NCI-H82 (cell line): ENCODE results near the gene RASAL2.

Experiments
- DNase-seq: peaks from one replicate; lab custom pipeline; 2025; lab: John Stamatoyannopoulos, UW

Gene RASAL2

DNA sequence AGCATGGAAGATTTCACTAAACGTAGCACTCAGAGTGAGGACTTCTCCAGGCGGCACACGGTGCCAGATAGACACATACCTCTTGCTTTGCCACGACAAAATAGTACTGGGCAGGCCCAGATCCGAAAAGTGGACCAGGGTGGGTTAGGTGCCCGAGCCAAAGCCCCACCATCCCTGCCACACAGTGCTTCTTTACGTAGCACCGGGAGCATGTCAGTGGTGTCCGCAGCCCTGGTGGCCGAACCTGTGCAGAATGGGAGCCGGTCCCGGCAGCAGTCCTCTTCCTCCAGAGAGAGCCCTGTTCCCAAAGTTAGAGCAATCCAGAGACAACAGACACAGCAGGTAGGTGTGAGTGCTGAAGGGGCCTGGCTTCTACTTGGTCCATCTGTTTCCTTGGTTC, 364.3 kb downstream of the RASAL2 start:
- peak; percentile 36 for DNase-seq

DNA sequence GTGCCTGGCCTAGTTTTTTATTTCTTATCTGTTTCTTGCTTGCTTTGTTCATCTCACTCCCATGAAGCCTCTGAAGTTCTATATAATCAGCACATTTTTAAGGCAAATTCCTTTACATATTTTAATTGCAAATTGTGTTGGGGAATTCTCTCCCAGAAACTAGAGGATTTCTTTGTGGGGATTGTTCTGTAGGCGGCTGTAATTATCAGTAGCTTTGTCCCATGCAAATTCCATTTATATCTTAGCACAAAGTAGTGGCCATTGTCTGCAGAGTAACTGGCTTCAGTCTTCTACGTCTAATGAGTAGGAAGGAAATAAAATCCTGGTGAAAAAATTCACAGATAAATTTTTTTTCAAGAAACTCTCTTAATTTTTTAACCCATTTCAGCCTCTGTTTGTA, 367.2 kb downstream of the RASAL2 start:
- no peak for DNase-seq

DNA sequence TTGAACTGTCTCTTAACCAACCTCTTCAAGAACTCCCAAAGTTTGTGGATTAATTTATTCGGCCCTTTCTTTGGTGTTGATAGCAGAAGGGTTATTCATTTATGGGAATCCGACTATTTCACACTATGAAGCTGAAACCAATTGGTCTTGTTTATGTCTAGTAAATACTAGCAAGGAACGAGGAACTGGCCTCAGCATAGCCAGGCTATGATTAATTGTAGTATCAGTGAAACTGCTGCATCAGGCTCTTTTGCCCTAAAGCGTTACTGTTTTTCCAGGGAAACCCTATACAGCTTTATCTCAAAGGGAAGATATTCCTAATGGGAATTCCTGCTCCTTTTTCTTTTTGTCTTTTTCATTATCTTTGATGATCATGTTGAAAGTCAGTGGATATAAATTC, 367.8 kb downstream of the RASAL2 start:
- no peak for DNase-seq

DNA sequence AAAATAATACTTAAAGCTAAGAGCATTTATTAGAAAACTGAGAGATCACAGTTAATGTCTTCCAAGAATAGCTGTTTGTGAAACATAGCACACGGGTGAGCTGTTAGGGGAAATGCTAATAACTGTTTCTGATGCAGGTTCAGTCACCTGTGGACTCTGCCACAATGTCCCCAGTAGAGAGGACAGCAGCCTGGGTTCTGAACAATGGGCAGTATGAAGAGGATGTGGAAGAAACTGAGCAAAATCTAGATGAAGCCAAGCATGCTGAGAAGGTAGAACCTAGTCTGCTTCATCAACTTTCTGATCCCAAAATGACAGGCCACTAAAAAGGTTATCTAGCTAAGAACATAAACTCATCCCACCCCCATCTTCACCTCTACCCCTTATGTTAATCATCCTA, 370.2 kb downstream of the RASAL2 start:
- DNase-seq = no peak

DNA sequence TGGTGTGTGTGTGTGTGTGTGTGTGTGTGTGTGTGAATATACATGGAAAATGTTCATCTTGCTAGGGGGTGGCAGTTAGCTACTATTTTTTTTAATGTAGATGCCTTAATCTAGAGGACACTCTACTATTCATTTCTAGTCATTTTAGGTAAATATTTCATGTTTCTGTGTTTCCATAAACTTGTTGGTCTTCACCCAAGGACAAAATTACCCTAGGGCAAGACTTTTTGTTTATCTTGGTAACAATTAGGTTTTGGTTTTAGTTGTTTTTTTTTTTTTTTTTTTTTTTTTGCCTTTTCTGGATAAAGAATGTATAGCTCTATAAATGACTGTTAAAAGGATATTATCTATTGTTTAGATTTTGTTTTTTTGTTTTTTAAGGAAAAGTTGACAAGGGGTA, 370.7 kb downstream of the RASAL2 start:
- no peak for DNase-seq

DNA sequence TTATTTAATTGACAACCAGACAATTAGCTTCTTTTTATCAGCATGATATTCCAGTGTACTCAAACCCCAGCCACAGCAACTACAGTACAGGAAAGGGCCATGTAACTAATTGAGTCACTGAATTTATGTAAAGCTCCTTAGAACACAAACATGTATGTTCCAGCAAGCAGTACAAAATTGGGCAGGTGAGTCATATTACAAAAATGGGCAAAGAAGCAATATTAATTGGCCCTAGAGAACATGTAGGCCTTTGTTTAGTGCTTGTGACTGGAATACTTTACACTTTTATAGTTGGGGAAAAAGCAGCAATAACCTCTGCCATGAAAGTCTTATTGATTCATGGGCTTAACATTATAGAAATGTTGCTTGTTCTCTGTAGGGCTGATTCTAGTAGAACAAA, 371.1 kb downstream of the RASAL2 start:
- DNase-seq = no peak

DNA sequence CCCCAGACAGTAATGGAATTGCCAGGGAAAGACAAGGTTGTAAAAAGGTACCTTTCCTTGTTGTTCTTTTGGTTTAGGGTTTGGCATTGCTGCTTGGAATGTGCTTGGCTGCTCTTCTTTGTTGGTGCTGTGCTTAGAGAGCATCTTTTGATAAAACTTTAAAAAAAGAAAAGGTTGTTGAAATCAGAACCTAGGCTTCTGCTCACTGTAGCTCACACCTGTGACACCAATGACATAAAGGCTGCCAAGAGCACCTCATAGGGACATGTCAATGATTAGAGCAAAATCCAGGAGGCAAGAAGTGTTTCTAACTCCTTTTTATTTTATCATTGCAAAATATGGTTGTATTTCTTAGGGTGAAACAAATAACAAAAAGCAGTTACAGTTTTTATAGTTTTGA, 373.9 kb downstream of the RASAL2 start:
- DNase-seq = no peak

DNA sequence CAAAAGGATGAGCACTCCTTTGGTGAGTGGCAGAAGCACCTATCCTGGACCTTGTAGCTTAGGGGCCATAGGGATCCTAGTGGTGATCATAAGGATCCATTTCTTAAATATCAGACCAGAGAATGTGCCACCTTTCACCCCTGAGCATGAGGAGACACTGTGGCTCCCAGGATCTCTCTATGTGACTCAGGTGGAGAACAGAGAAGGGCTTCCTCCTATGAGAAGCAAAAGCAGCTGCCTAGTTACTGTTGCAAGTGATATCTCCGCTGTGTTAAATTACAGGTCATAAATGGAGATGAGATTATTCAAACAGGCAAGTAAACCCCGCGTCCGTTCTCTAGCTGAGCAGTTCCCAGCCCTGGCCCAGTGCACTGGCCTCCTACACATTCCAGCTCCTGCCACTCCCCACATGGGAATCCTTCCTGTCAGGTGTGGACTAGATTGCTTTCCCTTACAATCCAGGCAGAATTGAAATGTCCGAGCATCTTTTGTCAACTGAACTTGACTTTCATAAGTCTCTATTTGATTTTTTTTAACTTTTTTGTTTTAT, 376.6 kb downstream of the RASAL2 start:
- no peak for DNase-seq

DNA sequence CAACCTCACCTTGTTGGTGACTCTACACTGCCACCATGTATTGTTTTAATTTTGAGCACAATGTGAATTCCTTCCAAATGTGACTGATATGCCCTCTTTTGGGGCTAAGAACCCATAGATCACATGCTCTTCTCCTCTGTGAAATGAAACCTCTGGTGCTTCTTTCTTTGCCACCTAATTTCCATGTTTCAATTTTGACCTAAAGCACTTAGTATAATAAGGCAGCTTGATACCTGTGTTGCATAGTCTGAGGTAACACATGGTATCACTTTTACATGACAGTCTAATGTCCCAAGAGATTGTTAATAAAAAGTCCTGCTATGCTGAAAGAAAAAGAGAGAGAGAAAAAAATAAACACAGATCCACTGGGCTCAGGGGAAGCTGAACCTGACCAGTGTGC, 378.6 kb downstream of the RASAL2 start:
- no peak for DNase-seq

DNA sequence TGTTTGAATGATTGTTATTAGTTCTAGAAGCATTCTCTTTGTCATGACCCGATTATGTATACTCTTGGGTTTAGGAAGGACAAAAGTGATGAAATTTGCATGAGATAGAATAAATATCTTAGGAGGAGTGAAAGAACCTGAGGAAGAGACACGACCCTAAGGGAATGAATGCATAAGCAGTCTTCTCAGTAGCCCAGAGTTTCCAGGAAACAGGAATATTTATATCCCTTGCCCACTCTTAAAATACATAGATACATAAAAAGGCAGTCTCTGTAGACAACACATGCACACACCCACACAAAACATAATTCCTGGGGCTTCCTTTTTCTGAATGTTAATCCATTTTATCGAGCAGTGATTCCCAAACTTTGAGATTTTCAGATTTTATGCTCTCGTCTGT, 383.5 kb downstream of the RASAL2 start:
- no peak for DNase-seq

DNA sequence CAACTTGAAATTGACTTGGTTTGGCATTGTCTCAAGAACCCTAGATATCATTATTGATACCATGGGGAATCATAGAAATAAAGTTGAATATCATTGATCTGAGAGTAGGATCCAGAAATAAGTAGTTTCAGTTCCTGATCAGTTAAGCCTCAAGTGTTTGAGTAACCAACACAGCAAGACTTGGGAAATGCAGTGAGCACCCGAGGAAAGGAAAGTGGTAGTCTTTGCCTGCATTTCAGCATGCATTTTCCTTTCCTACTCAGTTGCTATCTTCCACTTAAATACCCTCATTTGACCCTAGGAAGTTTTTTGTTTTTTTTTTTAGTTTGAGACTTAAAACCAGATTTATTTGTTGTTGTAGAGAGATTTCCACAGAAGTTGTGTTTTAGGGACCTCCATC, 383.9 kb downstream of the RASAL2 start:
- no peak for DNase-seq

DNA sequence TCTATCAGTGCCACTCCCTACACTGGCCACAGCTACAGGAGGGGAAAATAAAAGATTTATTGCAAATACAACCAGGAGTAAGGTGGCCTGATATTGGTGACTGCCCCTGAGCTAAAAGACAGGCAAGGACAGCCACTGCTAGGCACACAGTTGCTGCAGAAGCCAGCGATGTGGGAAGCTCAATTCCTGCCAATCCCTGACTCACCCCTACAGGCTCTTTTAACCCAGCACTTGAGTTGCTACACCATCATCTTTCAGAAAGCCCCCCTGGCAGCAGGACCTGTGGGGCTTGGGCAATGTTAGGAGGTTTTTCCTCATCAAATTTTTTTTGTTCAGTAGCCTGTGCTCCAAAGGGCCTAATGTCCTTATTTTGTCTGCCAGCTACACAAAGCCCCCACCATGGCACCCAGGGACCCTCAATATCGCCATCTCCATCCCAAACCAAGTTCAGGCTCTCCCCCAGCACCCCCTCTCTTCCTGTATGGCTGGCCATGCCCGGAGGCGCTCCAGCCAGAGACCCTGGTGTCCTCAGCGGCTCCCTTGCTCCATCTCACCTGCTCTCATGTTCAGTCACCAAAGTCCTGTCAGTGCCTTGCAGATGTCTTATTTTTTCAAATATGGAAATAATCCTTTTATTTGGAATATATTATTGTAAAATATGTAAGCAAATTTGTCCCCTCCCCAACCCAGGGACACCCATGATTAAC, 389.5 kb downstream of the RASAL2 start:
- no peak for DNase-seq

DNA sequence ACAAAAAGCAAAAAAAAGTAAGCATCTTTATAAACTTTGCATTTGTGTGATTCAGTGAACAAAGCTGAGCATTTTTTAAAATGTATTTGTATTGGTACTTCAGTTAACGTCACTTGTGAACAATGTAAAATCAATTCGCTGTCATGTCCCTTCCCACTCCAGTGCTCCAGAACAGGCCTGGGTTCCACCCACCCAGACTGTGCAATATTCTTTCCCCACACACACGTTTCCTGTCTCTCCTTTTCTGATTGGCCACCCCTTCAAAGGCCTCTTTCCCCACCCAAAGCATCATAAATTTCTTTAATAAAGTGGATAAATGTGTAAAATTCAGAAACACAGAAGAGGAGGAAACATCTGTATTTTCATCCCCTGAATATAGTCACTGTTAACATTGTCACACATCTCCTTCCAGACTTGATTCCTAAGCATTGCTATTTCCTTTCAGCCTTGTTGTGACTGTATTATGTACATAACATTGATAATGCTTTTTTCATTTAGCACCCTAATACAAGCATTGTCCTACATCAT, 390.9 kb downstream of the RASAL2 start:
- DNase-seq = no peak

DNA sequence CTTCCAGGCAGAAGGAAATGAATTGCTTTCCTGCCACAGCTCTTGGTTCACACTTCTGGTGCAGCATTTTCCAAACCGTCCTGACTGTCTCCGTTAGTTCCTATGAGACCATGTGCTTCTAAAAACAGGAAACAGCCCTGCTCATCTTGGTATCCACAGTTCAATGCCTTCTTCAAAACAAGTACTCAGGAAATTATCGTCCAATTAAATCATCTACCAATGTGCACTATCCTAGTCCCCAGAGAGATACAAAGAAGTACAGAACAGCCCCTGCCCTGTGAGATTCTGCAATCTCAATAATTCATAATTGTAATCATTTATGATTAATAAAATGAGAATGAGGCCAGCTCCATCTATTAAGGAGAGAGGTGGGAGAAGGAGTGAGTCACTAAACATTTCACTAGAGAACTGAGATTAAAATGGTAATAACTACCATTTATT, 391.7 kb downstream of the RASAL2 start:
- DNase-seq = no peak

DNA sequence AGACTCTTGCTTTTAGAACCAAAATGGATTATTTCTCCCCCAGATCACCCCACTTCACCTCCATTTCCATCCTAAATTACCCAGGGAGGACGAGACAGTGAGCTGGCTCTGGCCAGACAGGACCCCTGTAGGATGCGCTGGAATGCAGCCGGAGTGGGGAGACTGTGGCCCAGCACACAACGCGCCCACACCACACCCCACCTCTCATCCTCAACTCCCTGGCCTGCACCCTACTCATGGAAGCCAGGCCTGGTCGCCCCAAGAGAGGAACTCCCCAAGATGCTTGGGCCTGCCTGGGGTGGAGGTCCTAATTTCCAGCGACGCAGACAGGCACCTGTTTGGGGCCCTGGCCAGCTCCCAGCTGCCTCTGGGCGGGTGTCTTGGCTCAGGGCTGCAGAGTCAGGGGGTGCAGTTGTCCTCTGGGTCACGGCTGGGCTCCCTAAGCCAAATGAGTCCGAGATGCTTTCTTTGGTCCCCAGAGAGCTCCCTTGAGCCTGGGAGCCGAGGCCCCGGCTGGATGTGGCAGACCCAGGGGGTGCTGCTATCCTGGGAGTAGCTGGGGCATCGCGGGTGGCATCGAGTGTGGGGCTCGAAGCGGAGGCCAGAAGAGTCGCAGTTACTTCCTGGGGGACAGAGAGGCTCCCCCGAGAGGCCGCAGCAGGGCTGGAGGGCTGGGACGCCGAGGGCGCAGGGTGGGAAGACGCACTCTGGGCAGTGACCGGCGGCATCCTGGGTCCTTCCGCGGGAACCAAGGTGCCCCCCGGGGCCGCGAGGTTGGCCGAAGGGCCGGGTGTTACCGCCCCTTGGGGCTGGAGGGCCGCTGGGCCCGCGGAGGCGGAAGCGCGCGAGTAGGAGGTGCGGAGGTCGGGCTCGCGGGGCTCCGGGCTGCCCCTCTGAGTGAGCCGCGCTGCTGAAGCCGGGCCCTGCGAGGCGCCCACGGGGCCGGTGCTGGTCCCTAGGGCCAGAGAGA, 392.5 kb downstream of the RASAL2 start:
- DNase-seq = no peak

DNA sequence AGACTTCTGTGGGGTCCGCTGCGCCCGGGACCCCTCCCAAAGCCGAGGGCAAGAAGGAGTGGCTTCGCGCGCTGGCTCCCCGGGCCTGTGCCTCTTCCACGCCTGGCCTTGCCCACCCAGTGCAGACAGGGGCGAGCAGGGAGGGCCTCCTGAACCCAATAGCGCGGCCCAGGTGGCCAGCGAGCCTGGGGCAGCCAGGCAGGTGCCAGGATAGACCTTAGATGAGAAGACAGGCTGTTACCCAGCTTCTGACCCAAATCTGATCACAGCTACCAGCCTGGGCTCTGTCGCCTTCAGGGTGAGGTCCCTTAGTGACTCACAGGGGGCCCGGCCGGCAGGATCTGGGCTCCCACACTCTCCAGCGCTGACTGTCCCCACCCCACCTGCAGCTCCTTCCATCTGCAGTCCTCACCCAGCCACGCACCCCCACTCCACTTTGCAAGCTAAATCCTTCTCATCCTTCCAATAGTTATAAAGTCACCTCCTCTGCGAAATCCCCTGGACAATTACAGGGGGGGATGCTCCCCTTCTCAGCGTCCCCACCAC, 393.2 kb downstream of the RASAL2 start:
- no peak for DNase-seq

DNA sequence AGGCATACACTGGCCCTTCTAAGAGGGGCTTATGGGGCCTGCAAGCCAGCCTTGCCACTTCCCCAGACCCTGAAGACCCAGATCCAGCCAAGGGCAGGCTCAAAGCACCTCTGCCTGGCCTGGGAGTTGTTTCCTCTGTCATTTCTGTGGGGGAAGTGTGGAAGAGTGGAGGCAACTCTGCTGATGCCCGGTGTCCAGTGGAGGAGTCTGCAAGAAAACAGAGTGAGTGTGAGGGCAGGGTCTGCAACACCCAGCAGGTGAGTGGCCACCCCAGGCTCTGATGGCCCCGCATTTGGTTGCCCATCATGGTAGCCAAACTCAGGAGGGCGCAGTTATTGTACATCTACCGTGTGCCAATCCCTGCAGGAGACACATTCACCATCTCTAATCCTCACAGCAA, 394.5 kb downstream of the RASAL2 start:
- DNase-seq = no peak

DNA sequence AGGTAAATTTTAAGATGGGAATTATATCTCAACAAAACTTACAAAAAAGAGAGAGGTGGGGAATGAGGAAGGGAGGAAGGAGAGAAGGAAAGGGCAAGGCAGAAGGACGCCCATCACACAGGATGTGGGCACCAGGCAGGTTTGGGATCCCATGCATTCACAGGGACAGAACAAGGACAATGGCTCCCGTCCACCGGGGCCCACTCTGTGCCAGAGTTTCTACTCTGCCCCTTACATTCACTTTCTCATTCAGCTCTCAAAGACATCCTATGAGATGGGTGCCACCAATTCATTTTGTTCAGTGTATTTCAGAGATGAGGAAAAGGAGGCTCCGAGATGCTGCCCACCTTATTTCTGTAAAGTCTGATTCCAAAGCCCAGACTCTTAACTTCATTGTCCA, 395.5 kb downstream of the RASAL2 start:
- DNase-seq = no peak

DNA sequence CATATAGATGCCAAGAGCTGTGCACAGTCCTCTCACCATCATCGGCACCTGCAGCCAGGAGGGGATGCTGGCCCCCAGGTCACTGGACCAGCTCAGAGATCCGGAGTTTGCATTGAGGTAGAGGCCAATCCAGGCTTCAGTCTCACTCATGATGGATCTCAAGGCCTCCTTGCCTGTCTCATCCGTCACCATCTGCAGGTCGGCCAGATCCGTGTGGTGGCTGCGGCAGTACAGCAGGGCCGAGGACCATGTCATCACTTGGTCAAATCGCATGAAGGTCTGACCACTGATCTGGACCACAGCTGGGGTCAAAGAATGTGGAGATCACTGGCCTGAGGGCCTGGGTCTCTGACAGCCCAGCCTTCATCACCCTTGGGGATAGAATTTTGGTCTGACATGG, 396.2 kb downstream of the RASAL2 start:
- DNase-seq = no peak

DNA sequence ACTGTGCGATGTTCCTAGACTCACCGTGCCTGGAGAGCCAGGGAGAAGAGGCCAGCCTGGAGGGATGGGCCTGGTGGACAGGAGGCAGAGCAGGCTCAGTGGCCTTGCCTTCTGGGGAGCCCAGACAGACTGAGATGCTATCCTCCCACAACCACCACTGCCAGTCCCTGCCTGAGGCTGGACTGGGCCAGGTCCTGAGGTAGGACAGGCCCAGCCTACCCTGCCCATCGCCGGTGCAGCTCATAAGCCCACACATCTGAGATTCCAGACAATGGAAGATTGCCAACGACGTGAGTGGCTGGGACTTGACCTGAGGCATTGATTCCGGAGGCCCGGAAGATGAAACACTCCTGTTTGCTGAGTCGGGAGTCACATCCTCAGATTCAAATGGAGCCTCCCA, 397.1 kb downstream of the RASAL2 start:
- DNase-seq = no peak

DNA sequence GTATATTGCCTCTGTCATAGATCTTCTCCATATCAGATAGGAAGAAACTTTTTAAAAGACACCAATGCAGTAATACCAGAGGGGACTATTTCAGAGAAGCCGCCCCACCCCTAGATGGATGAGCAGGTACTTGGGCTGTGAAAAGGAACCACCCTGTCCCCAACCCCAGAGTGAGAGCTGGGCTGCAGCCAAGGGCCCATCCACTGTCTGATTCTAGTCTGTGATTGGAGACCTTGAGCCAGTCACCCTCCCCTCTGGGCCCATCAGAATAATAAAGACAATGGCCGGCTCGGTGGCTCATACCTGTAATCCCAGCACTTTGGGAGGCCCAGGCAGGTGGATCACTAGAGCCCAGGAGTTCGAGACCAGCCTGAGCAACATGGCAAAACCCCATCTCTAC, 397.8 kb downstream of the RASAL2 start:
- DNase-seq = no peak

DNA sequence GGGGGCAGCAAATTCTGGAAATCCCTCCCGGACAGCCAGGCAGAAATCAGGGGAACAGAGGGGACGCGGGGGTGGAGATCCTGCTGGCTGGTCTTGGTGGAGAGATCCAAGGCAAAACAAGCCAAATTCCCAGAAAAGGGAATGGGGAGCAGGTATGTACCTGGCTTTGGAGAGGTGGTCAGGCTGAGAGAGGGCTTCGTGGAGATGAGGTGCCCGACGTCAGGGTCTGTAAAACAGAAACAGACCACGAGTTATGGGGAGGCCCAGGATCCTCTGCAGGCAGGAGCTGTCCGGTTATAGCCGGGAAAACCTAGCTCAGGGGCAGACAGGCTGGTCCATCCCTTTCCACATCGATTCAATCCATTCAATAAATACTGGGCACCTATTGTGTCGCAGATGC, 398.4 kb downstream of the RASAL2 start:
- DNase-seq = no peak
